WTC11 (cell line): ENCODE measurements around the gene ESYT2. TPM values are rescaled to one million over a fixed set of nuclear protein-coding genes. Genes with fewer than 3 reads are reported as not detected.
"Not testable (repeated sequence)": the region's sequence is repeated elsewhere in the genome, so short reads cannot be mapped to it uniquely, and the experiment has no call there.

Source experiments
- ATAC-seq: fragments of 200-7000 bp; cut with Tn5 transposase; 2 replicates; pipeline ENCODE4 v1.10.0; 2021; ENCODE audit warnings: mild to moderate bottlenecking, moderate library complexity
- CTCF ChIA-PET: fragments of 300-600 bp; sonication (Branson Sonifier 250); formaldehyde crosslinking; loops from one replicate; lab custom pipeline; 2021; ENCODE audit warnings: antibody characterized with exemption; lab: Charles Lee
- POLR2A ChIA-PET: fragments of 350-600 bp; sonication (Branson Sonifier 250); formaldehyde crosslinking; loops from one replicate; lab custom pipeline; 2021; ENCODE audit warnings: antibody characterized with exemption; lab: Charles Lee
- DNase-seq: peaks from one replicate; pipeline ENCODE4 v3.0.0; 2021; ENCODE audit warnings: low spot score
- H3K27ac Mint-ChIP-seq: 2 replicates; pipeline ENCODE4 v1.8.0; 2021; ENCODE audit warnings: mixed read lengths
- H3K27me3 Mint-ChIP-seq: 2 replicates; pipeline ENCODE4 v1.8.0; 2021; ENCODE audit warnings: low read depth, mild to moderate bottlenecking, moderate library complexity, mixed read lengths
- H3K36me3 Mint-ChIP-seq: 2 replicates; pipeline ENCODE4 v1.8.0; 2021; ENCODE audit warnings: mixed read lengths
- H3K4me1 Mint-ChIP-seq: 2 replicates; pipeline ENCODE4 v1.8.0; 2022; ENCODE audit warnings: mixed read lengths
- H3K4me3 Mint-ChIP-seq: 2 replicates; pipeline ENCODE4 v1.8.0; 2021; ENCODE audit warnings: mild to moderate bottlenecking, moderate library complexity, mixed read lengths
- H3K9me3 Mint-ChIP-seq: 2 replicates; pipeline ENCODE4 v1.8.0; 2021; ENCODE audit warnings: mixed read lengths
- FOXK1 ChIP-seq: sonication (generic); formaldehyde crosslinking; IDR thresholded peaks from 2 replicates; pipeline ENCODE4 v1.8.0; 2022; ENCODE audit warnings: mild to moderate bottlenecking, moderate library complexity, missing genetic modification reagents
- KAT7 ChIP-seq: sonication (generic); formaldehyde crosslinking; IDR thresholded peaks from 2 replicates; pipeline ENCODE4 v1.8.1; 2023; ENCODE audit warnings: missing genetic modification reagents, mild to moderate bottlenecking, borderline replicate concordance
- NFATC4 ChIP-seq: fragments of 250-450 bp; sonication (Bioruptor Pico); IDR thresholded peaks from 2 replicates; pipeline ENCODE4 v1.9.0; 2021; ENCODE audit warnings: mild to moderate bottlenecking
- RORB ChIP-seq: fragments of 250-450 bp; sonication (Bioruptor Pico); IDR thresholded peaks from 2 replicates; pipeline ENCODE4 v1.9.0; 2021; ENCODE audit warnings: mild to moderate bottlenecking
- SMAD3 ChIP-seq: sonication (generic); formaldehyde crosslinking; IDR thresholded peaks from 2 replicates; pipeline ENCODE4 v1.8.0; 2022; ENCODE audit warnings: missing genetic modification reagents, mild to moderate bottlenecking, borderline replicate concordance
- SP1 ChIP-seq: sonication (generic); formaldehyde crosslinking; conservative IDR thresholded peaks from 2 replicates; pipeline ENCODE4 v1.8.1; 2022; ENCODE audit warnings: missing genetic modification reagents
- TEAD1 ChIP-seq: sonication (generic); formaldehyde crosslinking; IDR thresholded peaks from 2 replicates; pipeline ENCODE4 v1.8.0; 2022; ENCODE audit warnings: mild to moderate bottlenecking, missing genetic modification reagents
- TEAD4 ChIP-seq: sonication (generic); formaldehyde crosslinking; IDR thresholded peaks from 2 replicates; pipeline ENCODE4 v1.8.0; 2022; ENCODE audit warnings: mild to moderate bottlenecking, missing genetic modification reagents
- TP53 ChIP-seq: sonication (generic); formaldehyde crosslinking; IDR thresholded peaks from 2 replicates; pipeline ENCODE4 v1.8.1; 2023; ENCODE audit warnings: mild to moderate bottlenecking, missing genetic modification reagents
- ZNF232 ChIP-seq: sonication (generic); formaldehyde crosslinking; IDR thresholded peaks from 2 replicates; pipeline ENCODE4 v1.8.0; 2022; ENCODE audit warnings: mild to moderate bottlenecking, missing genetic modification reagents
- ZNF263 ChIP-seq: sonication (generic); formaldehyde crosslinking; IDR thresholded peaks from 2 replicates; pipeline ENCODE4 v1.8.1; 2022; ENCODE audit warnings: low read depth, mild to moderate bottlenecking, moderate library complexity, missing genetic modification reagents
- total RNA-seq: library from RNA; stranded (reverse); gene quantifications from 3 replicates; pipeline ENCODE4 v1.2.3, GENCODE V29; 2021
- TF ChIP-seq, protein P1 (sequence below): fragments of 250-450 bp; sonication (Bioruptor Pico); IDR thresholded peaks from 2 replicates; pipeline ENCODE4 v2.1.2; 2022; ENCODE audit warnings: mild to moderate bottlenecking, moderate library complexity
- TF ChIP-seq, protein P2 (sequence below): sonication (generic); formaldehyde crosslinking; IDR thresholded peaks from 2 replicates; pipeline ENCODE4 v1.8.1; 2022; ENCODE audit warnings: low read depth, missing genetic modification reagents, borderline replicate concordance
- TF ChIP-seq, protein P3 (sequence below): sonication (generic); formaldehyde crosslinking; IDR thresholded peaks from 2 replicates; pipeline ENCODE4 v1.8.1; 2023; ENCODE audit warnings: mild to moderate bottlenecking, missing genetic modification reagents, moderate library complexity
- TF ChIP-seq, protein P4 (sequence below): sonication (generic); formaldehyde crosslinking; IDR thresholded peaks from 2 replicates; pipeline ENCODE4 v1.8.0; 2022; ENCODE audit warnings: mild to moderate bottlenecking, missing genetic modification reagents
- TF ChIP-seq, protein P5 (sequence below): fragments of 250-450 bp; sonication (Bioruptor Pico); IDR thresholded peaks from 2 replicates; pipeline ENCODE4 v1.8.0; 2021; ENCODE audit warnings: mild to moderate bottlenecking

Gene ESYT2
- total RNA-seq, 1 experiment from 2014 or later: 45.1 TPM

DNA sequence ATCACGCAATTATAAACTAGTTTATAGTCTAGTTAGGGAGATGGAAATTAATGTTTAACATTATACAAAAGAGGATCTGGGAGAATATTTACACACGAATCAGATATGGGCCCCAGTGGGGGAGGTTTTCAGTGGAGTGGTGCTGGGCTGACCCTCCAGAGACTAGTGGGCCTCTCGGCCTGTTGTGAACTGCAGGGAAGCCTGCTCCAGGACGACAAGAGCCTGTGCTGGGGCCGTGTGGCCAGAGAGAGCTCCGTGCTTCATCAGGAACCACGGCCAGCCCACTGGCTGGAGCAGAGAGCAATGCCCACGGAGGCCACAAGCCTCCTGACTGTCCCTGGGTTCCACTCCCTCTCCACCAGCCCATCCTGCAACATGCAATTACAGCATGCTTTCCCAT lies 11.3 kb upstream of the ESYT2 start:
- no peak overlapping the region for H3K27ac Mint-ChIP-seq
- DNase-seq: no peak
- POLR2A ChIA-PET: no interaction called here
- CTCF ChIA-PET: no interaction called here
- H3K27me3 Mint-ChIP-seq: peaks cover 8% of the 10 kb centered on the region
- H3K36me3 Mint-ChIP-seq: peaks cover 17% of the 10 kb centered on the region
- peaks cover 36% of the 10 kb centered on the region for H3K4me1 Mint-ChIP-seq
- TF ChIP-seq, protein P1, sequence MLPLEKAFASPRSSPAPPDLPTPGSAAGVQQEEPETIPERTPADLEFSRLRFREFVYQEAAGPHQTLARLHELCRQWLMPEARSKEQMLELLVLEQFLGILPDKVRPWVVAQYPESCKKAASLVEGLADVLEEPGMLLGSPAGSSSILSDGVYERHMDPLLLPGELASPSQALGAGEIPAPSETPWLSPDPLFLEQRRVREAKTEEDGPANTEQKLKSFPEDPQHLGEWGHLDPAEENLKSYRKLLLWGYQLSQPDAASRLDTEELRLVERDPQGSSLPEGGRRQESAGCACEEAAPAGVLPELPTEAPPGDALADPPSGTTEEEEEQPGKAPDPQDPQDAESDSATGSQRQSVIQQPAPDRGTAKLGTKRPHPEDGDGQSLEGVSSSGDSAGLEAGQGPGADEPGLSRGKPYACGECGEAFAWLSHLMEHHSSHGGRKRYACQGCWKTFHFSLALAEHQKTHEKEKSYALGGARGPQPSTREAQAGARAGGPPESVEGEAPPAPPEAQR: no peak
- H3K4me3 Mint-ChIP-seq: no peak overlapping the region
- no peak for ATAC-seq
- peaks cover 18% of the 10 kb centered on the region for H3K9me3 Mint-ChIP-seq

DNA sequence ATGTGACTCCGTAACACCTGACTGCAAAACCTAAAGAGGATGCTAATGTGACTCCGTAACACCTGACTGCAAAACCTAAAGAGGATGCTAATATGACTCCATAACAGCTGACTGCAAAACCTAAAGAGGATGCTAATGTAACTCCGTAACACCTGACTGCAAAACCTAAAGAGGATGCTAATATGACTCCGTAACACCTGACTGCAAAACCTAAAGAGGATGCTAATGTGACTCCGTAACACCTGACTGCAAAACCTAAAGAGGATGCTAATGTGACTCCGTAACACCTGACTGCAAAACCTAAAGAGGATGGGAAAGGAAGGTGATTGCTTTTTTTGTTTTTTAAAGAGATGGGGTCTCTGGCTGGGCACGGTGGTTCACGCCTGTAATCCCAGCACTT lies 9.9 kb upstream of the ESYT2 start:
- ATAC-seq, H3K36me3 Mint-ChIP-seq, DNase-seq, CTCF ChIA-PET, H3K4me3 Mint-ChIP-seq, H3K9me3 Mint-ChIP-seq, POLR2A ChIA-PET, H3K27me3 Mint-ChIP-seq: not testable (repeated sequence)
- 0 out of 2 replicates have a peak overlapping the region, but pooled peaks have one; percentile 41 for H3K27ac Mint-ChIP-seq
- H3K4me1 Mint-ChIP-seq: peaks cover 31% of the 10 kb centered on the region

DNA sequence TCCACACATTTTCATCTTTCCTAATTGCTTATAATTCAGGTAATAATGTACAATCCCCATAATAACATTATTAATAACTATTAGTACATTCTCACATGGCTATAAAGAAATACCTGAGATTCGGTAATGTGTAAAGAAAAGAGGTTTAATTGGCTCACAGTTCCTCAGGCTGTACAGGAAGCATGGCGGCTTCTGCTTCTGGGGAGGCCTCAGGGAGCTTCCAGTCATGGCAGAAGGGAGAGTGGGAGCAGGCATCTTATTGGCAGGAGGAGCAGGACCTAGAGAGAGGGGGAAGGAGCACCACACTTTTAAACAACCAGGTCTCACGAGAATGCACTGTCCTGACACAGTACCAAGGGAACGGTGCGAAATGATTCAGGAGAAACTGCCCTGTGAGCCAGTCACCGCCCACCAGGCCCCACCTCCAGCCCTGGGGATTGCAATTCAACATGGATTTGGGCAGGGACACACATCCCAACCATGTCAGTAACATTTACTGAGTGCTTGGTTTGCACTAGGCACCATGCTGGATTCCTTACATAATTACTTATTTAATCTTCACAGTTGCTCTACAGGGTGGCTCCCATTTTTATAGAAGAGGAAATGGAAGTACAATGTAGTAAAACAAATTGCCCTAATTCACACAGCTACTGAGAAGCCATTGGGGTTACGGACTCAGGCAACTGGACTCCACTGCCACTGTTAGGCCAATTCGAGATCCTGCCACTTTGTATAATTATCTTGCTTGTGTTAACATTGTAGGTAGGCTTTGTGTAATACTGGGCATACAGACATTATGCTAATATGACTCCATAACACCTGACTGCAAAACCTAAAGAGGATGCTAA lies 8.7 kb upstream of the ESYT2 start:
- no peak for TF ChIP-seq SP1
- TF ChIP-seq, protein P2, sequence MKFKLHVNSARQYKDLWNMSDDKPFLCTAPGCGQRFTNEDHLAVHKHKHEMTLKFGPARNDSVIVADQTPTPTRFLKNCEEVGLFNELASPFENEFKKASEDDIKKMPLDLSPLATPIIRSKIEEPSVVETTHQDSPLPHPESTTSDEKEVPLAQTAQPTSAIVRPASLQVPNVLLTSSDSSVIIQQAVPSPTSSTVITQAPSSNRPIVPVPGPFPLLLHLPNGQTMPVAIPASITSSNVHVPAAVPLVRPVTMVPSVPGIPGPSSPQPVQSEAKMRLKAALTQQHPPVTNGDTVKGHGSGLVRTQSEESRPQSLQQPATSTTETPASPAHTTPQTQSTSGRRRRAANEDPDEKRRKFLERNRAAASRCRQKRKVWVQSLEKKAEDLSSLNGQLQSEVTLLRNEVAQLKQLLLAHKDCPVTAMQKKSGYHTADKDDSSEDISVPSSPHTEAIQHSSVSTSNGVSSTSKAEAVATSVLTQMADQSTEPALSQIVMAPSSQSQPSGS (CRISPR knock-in tag): no peak
- TF ChIP-seq NFATC4: no peak
- TF ChIP-seq, protein P3, sequence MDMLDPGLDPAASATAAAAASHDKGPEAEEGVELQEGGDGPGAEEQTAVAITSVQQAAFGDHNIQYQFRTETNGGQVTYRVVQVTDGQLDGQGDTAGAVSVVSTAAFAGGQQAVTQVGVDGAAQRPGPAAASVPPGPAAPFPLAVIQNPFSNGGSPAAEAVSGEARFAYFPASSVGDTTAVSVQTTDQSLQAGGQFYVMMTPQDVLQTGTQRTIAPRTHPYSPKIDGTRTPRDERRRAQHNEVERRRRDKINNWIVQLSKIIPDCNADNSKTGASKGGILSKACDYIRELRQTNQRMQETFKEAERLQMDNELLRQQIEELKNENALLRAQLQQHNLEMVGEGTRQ (CRISPR knock-in tag): no peak
- TF ChIP-seq KAT7: no peak
- no peak for TF ChIP-seq SMAD3 (CRISPR knock-in tag)
- TF ChIP-seq, all 79 proteins: peak for 0
- ChIA-PET POLR2A (no interaction called here), CTCF (interaction anchor here (0.6 kb wide), 1 partner anchor 135 kb away, joined by 3 read pairs; no protein-coding TSS in a partner anchor)
- DNase-seq: no peak
- peak overlapping the region; percentile 41; the same call in 1 of the 2 replicates for H3K27ac Mint-ChIP-seq
- H3K27me3 Mint-ChIP-seq: peaks cover 8% of the 10 kb centered on the region; the same call in 1 of the 2 replicates
- peaks cover 5% of the 10 kb centered on the region; the same call in 1 of the 2 replicates for H3K36me3 Mint-ChIP-seq
- ATAC-seq: no peak
- H3K4me3 Mint-ChIP-seq: no peak overlapping the region
- peaks cover 21% of the 10 kb centered on the region for H3K4me1 Mint-ChIP-seq
- peaks cover 8% of the 10 kb centered on the region; the same call in 1 of the 2 replicates for H3K9me3 Mint-ChIP-seq

DNA sequence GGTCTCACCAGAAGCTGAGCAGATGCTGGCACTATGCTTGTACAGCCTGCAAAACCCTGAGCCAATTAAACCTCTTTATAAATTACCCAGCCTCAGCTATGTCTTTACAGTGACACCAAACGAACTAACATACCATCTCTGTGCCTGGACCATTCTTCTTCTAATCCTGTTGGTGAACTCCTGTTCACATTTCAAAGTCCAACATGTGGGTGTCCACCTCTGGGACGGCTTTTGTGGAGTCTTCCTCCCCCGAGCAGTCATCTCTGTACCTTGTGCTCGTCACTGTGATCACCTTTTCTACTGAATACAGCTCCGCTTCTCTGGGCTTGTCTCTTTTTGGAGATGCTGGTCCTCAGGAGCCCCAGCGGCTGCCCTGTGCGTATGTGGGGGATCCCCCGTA lies 7.4 kb upstream of the ESYT2 start:
- Mint-ChIP-seq H3K27me3 (peaks cover 14% of the 10 kb centered on the region), H3K4me1 (peaks cover 25% of the 10 kb centered on the region), H3K9me3 (peaks cover 8% of the 10 kb centered on the region; the same call in 1 of the 2 replicates), H3K36me3 (peaks cover 5% of the 10 kb centered on the region; the same call in 1 of the 2 replicates), H3K4me3 (no peak overlapping the region), H3K27ac (no peak overlapping the region)
- ChIA-PET CTCF (interaction anchor here (1.5 kb wide), 1 partner anchor 141 kb away, joined by 4 read pairs; no protein-coding TSS in a partner anchor), POLR2A (no interaction called here)
- no peak for ATAC-seq
- DNase-seq: no peak
- TF ChIP-seq RORB (CRISPR knock-in tag) (no peak), FOXK1 (CRISPR knock-in tag) (no peak), ZNF232 (CRISPR knock-in tag) (no peak), TP53 (CRISPR knock-in tag) (no peak), TEAD4 (CRISPR knock-in tag) (no peak), TEAD1 (no peak), ZNF263 (CRISPR knock-in tag) (no peak)
- TF ChIP-seq, protein P1: no peak
- TF ChIP-seq, protein P4, sequence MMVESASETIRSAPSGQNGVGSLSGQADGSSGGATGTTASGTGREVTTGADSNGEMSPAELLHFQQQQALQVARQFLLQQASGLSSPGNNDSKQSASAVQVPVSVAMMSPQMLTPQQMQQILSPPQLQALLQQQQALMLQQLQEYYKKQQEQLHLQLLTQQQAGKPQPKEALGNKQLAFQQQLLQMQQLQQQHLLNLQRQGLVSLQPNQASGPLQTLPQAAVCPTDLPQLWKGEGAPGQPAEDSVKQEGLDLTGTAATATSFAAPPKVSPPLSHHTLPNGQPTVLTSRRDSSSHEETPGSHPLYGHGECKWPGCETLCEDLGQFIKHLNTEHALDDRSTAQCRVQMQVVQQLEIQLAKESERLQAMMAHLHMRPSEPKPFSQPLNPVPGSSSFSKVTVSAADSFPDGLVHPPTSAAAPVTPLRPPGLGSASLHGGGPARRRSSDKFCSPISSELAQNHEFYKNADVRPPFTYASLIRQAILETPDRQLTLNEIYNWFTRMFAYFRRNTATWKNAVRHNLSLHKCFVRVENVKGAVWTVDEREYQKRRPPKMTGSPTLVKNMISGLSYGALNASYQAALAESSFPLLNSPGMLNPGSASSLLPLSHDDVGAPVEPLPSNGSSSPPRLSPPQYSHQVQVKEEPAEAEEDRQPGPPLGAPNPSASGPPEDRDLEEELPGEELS (CRISPR knock-in tag): no peak
- TF ChIP-seq, protein P5, sequence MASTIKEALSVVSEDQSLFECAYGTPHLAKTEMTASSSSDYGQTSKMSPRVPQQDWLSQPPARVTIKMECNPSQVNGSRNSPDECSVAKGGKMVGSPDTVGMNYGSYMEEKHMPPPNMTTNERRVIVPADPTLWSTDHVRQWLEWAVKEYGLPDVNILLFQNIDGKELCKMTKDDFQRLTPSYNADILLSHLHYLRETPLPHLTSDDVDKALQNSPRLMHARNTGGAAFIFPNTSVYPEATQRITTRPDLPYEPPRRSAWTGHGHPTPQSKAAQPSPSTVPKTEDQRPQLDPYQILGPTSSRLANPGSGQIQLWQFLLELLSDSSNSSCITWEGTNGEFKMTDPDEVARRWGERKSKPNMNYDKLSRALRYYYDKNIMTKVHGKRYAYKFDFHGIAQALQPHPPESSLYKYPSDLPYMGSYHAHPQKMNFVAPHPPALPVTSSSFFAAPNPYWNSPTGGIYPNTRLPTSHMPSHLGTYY (CRISPR knock-in tag): no peak
